DMS114 treated with DMSO at 0.1 percent for 48 hours (cell line): Measurements from ENCODE around the gene ATP2B2.

Experiments used
- DNase-seq: peaks from one replicate; lab custom pipeline; 2025; ENCODE audit not compliant: unreplicated experiment; lab: John Stamatoyannopoulos, UW

Gene ATP2B2

GRCh38 chr3:10405816-10406215 is 99.6 kb downstream of the ATP2B2 start:
- DNase-seq = no peak

GRCh38 chr3:10404876-10405275 is 100.5 kb downstream of the ATP2B2 start:
- no peak for DNase-seq

- no peak for DNase-seq
These were observed 101.0 kb downstream of the ATP2B2 start for GRCh38 chr3:10404377-10404776.

DNA sequence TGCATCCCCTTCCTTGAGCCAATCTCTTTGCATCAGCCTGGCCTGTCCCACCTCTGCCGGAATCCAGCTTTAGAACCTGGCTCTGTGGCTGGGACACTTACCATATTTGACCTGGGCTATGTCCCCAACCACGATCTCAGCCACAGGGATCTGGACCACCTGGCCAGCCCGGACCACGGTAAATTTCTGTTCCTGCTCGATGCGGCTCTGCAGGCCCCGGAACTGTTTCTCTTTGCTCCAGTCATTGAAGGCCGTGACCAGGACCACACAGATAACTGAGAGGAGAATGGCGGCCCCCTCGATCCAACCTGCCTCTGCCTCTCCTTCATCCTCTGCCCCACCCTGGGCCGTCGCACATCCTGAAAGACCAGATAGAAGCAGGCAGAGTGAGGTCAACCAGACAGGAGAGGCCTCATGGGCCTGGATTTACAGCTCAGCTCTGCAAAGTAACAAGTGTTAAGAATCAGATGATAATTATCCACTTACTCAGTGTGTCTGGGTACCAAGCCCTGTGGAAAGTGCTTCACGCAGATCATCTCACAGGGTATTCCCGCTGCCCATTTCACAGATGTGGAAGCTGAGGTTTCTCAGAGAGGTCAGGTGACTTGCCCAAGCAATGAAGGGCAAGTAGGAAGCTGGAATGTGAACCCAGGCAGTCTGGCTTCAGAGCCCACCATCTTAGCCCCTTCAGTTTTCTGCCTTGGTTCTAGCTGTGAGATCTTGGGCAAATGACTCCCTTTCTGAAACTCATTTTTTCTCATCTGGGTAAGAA is 103.2 kb downstream of the ATP2B2 start:
- no peak for DNase-seq

- DNase-seq = no peak
These were observed 104.5 kb downstream of the ATP2B2 start for GRCh38 chr3:10400749-10401495.

DNA sequence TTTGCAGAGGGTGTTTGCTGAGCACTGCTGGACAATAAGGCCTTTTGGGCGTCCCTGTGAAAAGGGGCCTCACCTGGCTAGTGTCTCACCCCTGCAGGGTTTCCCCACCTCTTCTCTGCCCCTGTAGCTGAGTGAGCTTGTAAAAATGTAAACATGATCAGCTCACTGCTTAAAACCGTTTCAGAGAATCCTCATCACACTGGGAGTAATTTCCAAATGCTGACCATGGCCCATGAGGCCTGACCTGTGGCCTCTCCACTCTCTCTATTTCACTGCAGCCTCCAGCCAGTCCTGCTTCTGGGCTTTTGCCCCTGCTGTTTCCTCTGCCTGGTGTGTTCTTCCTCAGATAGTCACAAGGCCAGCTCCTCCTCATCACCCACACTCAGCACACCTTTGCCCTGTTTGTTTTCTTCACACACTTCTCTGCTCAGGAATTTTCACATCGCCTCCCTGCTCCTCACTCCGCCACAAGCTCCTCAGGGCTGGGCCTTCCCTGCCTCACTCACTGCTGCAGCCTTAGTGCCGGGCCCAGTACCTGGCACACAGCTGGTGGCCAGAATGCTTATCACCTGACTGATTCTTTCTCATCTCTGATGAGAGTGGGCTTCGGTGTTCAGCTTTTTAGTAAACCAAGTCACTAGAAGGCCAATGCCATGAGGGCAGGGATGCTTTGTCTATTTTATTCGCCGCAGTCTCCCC is 105.2 kb downstream of the ATP2B2 start:
- no peak for DNase-seq

- no peak for DNase-seq
These were observed 105.8 kb downstream of the ATP2B2 start for GRCh38 chr3:10399634-10400033.

GRCh38 chr3:10398341-10398740 is 107.0 kb downstream of the ATP2B2 start:
- no peak for DNase-seq

- no peak for DNase-seq
These were observed 107.5 kb downstream of the ATP2B2 start for GRCh38 chr3:10397879-10398278.

- DNase-seq = no peak
These were observed 108.5 kb downstream of the ATP2B2 start for GRCh38 chr3:10396931-10397330.

- no peak for DNase-seq
These were observed 109.3 kb downstream of the ATP2B2 start for GRCh38 chr3:10396083-10396482.

GRCh38 chr3:10395671-10396070 is 109.7 kb downstream of the ATP2B2 start:
- no peak for DNase-seq

DNA sequence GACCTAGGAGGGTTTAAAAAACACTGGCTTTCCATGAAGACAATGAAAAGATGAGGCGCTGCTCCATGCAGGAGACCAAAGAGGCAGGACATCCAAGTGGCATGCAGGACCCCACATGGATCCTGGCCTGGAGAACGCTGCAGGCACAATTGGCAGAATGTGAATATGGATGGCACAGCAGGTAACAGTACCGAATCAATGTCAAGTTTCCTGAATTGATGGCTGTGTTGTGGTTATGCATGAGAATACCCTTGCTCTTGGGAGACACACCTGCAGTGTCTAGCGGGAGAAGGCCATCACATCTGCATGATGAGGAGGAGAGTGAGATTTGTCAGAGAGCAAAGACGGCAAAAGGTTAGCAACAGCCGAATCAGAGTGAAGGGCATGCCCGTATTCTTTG is 110.2 kb downstream of the ATP2B2 start:
- DNase-seq = no peak

DNA sequence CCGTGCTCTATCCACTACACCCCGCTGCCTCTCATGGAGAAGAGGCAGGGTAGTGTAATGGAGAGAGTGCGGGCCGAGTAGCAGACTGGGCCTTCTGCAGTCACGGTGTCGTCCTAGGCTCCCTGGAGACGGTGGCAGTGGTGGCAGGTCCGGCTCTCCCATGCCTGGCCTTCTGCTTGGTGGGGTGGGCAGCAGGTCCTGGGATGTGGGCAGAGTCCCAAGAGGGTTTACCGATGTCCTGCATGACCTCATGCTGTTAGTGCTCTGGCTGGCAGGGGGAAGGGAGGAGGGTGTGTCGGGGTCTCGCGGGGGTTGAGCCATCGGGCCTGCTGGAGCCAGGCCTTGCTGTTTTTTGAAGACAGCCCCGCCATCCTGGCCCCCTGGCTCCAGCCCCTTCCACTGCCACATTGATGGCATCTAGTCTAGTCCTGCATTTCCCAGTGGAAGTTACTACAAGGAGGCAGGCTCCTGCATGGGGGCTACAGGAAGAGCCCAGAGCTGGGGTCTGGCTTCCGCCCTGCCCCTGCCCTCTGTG is 110.8 kb downstream of the ATP2B2 start:
- DNase-seq = no peak

DNA sequence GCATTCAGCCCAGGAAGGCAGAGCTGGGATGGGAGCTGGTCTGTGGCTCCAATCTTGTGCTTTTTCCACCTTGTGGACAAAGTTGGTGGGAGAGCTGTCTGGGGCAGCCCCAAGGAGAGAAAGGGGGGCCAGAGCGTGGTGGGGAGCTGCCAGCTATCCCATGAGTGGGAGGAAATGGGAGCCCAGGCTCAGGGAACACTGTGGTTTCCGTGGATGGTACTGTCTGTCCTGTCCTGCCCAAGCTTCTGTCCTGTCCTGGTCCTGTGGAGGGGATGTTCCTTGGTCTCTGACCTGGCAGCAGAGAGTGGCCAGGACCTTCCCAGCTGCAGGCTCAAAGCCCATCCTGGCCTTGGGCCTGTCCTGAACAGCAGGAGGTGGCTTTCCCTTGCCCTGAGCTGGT is 111.9 kb downstream of the ATP2B2 start:
- no peak for DNase-seq

GRCh38 chr3:10392906-10393461 is 112.4 kb downstream of the ATP2B2 start:
- DNase-seq = no peak

DNA sequence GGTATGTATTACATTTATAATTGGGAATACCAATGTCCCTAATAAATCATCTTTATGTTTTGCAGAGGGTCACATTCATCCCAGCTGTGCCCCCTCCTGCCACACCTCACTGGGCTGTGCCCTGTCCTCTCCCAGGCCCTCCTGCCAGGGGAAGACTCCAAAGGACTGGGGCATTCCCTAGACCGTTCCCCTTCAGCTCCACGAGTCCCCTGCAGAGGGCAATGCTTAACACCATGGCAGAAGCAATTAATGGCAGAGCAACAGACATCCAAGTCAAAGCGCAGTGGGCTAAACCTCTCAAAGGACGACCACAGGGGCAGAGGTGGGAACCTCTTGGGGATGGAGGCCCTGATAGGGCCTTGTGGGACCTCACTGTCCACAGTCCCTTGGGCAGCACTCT is 113.1 kb downstream of the ATP2B2 start:
- DNase-seq = no peak

GRCh38 chr3:10391391-10391790 is 114.0 kb downstream of the ATP2B2 start:
- no peak for DNase-seq

DNA sequence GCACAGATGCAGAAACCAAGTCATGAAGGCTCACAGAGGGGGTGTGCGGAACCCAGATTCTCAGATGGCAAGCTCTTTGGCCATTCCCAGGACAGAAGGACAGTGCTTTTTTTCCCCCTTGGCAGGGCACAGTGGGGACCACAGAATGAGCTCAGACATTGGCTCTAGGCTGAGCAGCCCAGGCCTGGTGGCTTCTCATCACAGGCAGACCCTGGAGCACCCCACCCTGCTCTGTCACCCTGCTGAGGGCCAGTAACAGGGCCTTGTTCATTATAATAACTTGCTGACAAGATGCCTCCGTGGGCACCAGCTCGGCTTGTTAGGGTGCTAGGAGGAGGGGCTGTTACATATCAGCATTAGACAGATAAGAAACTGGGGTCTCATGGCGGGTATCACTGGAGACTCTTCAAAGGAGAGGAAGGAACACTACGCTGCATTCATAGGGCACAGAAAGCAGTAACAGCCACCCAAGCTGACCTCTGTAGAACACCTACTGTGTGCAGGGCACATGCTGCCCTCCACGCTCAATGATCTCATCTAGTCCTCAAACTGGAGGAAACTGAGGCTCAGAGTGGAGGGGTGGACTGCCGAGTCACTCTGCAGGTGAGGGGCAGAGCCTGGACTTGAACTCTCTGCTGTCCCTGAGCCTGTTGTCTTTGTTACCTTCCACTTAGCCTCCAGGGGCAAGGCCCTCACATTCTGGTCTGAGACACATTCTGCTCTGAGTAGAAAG is 114.6 kb downstream of the ATP2B2 start:
- DNase-seq = no peak

GRCh38 chr3:10389995-10390394 is 115.4 kb downstream of the ATP2B2 start:
- DNase-seq = no peak

GRCh38 chr3:10389339-10389738 is 116.0 kb downstream of the ATP2B2 start:
- no peak for DNase-seq
